ENCODE data around the gene ST6GALNAC2. TPM values are rescaled to one million over a fixed set of nuclear protein-coding genes. Genes with fewer than 3 reads are reported as not detected.
"Not testable (repeated sequence)": the region's sequence is repeated elsewhere in the genome, so short reads cannot be mapped to it uniquely, and the experiment has no call there.

The ST6GALNAC2 gene
- total RNA-seq, 4 donors from 2014 or later: 5.4 to 27.1 (median 10.6) TPM

- Histone ChIP-seq H3K36me3 (peaks cover 0 to 37% of the 10 kb centered on the region in 2 donors), H3K9me3 (no peaks in the 10 kb centered on the region), H3K27me3 (no peaks in the 10 kb centered on the region), H3K4me3 (no peak overlapping the region), H3K4me1 (peaks cover 5 to 67% (median 22%) of the 10 kb centered on the region in 3 donors), H3K27ac (peak overlapping the region in 3 of 4 donors; percentile 25 to 58 (median 42))
- no peak for ATAC-seq
- WGBS, 2 donors (ENCODE audit: low coverage in 1 of 2): 64 to 94% methylated on average over 3 to 6 of the region's 6 CpGs
- TF ChIP-seq EP300 (IDR thresholded peaks at IDR 0.05) (no peak), POLR2AphosphoS5 (IDR thresholded peaks at IDR 0.05) (no peak), CTCF (IDR thresholded peaks at IDR 0.05) (no peak), POLR2A (IDR thresholded peaks at IDR 0.05) (no peak)
Measured at GRCh38 chr17:76560877-76561221, 24.8 kb downstream of the ST6GALNAC2 start.

- H3K27ac ChIP-seq: peak overlapping the region in 3 of 4 donors; percentile 25 to 94 (median 90)
- H3K36me3 ChIP-seq: peaks cover 0 to 31% of the 10 kb centered on the region in 2 donors
- WGBS, 2 donors (ENCODE audit: low coverage in 1 of 2): 81 to 94% methylated on average over 8 to 10 of the region's 10 CpGs
- ATAC-seq: no peak
- TF ChIP-seq POLR2AphosphoS5 (IDR thresholded peaks at IDR 0.05) (no peak), CTCF (IDR thresholded peaks at IDR 0.05) (no peak), EP300 (IDR thresholded peaks at IDR 0.05) (no peak), POLR2A (IDR thresholded peaks at IDR 0.05) (no peak)
- no peaks in the 10 kb centered on the region for H3K27me3 ChIP-seq
- no peak overlapping the region for H3K4me3 ChIP-seq
- peaks cover 5 to 71% (median 22%) of the 10 kb centered on the region in 3 donors for H3K4me1 ChIP-seq
- no peaks in the 10 kb centered on the region for H3K9me3 ChIP-seq
Measured at GRCh38 chr17:76560036-76560876, 25.4 kb downstream of the ST6GALNAC2 start.

GRCh38 chr17:76559460-76559859 is 26.2 kb downstream of the ST6GALNAC2 start:
- not testable (repeated sequence) for ATAC-seq, H3K9me3 ChIP-seq, H3K27me3 ChIP-seq
- H3K27ac ChIP-seq: peak overlapping the region in 3 of 4 donors; percentile 26 to 94 (median 90)
- H3K4me3 ChIP-seq: peak overlapping the region in 1 of 2 donors; percentile 76
- 39 to 66% methylated on average over 2 to 6 of the region's 7 CpGs for WGBS, 2 donors (ENCODE audit: low coverage in 1 of 2)
- peak; percentile 25 for TF ChIP-seq POLR2AphosphoS5 (IDR thresholded peaks at IDR 0.05)
- H3K36me3 ChIP-seq: peaks cover 0 to 25% of the 10 kb centered on the region in 2 donors
- peaks cover 5 to 73% (median 22%) of the 10 kb centered on the region in 3 donors for H3K4me1 ChIP-seq

- Histone ChIP-seq H3K9me3 (no peaks in the 10 kb centered on the region), H3K4me1 (peaks cover 5 to 76% (median 22%) of the 10 kb centered on the region in 3 donors), H3K27me3 (no peaks in the 10 kb centered on the region), H3K27ac (peak overlapping the region; percentile 62 to 94 (median 90)), H3K36me3 (peaks cover 0 to 18% of the 10 kb centered on the region in 2 donors), H3K4me3 (peak overlapping the region; percentile 44 to 76)
- TF ChIP-seq EP300 (IDR thresholded peaks at IDR 0.05): no peak
- TF ChIP-seq CTCF (IDR thresholded peaks at IDR 0.05): peak in 3 of 4 experiments; percentile 27 to 50 (median 42)
- whole genome bisulfite sequencing, 2 donors (ENCODE audit: low coverage in 1 of 2): 0 to 2% methylated on average over 13 to 14 of the region's 14 CpGs
- no peak for ATAC-seq
Measured at GRCh38 chr17:76558198-76559095, 27.2 kb downstream of the ST6GALNAC2 start.
